ENCODE measurements around the gene BOC. TPM values are rescaled to one million over a fixed set of nuclear protein-coding genes. Genes with fewer than 3 reads are reported as not detected.
"Not testable (repeated sequence)": the region's sequence is repeated elsewhere in the genome, so short reads cannot be mapped to it uniquely, and the experiment has no call there.

Gene BOC, protein sequence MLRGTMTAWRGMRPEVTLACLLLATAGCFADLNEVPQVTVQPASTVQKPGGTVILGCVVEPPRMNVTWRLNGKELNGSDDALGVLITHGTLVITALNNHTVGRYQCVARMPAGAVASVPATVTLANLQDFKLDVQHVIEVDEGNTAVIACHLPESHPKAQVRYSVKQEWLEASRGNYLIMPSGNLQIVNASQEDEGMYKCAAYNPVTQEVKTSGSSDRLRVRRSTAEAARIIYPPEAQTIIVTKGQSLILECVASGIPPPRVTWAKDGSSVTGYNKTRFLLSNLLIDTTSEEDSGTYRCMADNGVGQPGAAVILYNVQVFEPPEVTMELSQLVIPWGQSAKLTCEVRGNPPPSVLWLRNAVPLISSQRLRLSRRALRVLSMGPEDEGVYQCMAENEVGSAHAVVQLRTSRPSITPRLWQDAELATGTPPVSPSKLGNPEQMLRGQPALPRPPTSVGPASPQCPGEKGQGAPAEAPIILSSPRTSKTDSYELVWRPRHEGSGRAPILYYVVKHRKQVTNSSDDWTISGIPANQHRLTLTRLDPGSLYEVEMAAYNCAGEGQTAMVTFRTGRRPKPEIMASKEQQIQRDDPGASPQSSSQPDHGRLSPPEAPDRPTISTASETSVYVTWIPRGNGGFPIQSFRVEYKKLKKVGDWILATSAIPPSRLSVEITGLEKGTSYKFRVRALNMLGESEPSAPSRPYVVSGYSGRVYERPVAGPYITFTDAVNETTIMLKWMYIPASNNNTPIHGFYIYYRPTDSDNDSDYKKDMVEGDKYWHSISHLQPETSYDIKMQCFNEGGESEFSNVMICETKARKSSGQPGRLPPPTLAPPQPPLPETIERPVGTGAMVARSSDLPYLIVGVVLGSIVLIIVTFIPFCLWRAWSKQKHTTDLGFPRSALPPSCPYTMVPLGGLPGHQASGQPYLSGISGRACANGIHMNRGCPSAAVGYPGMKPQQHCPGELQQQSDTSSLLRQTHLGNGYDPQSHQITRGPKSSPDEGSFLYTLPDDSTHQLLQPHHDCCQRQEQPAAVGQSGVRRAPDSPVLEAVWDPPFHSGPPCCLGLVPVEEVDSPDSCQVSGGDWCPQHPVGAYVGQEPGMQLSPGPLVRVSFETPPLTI
- total RNA-seq (2014; rRNA removed) = 2.4 and 3.7 TPM in 2 replicates
- polyA plus RNA-seq (2012) = 1.9 TPM

GRCh38 chr3:113211330-113212149, at the start of gene BOC:
Gene BOC, plus strand, starts transcription at chr3:113211557. Its CDS starts 38,246 bp downstream, at chr3:113249803.
- DNase-seq (ENCODE audit: low read depth) = peak; percentile 47

GRCh38 chr3:113161661-113162060, 49.7 kb upstream of the BOC start:
- DNase-seq (ENCODE audit: low read depth) = no peak

DNA sequence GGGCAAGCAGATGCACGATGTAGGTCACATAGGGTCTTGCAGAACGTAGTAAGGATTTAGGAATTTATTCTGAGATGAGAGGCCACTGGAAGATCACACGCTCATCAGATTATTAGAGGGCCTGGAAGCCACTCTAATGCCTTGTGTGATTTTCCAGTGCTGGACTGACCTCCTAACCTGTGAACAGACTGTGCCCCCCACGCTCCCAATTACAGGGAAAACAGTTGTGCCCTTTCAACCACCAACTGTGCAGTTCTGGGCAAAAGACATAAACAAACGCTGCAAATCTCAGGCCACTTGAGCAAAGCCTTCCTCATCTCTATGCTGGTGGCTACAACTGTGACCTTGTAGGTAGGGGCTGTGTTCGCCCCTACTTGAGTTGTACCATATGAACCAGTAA, 48.2 kb upstream of the BOC start:
- DNase-seq (ENCODE audit: low read depth) = no peak

DNA sequence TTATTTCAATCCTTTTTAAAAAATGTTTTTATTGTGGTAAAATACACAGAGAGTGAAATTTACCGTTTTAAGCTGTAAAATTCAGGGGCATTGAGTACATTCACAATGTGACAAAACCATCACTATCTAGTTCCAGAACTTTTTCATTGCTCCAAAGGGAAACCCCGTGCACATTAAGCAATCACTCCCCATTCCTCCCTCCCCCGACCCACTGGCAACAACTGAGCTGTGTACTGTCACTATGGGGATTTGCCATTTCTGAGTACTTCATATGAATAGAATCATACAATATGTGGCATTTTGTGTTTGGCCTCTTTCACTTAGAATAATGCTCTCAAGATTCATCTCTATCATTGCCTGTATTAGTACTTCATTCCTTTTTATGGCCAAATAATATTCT, 45.5 kb upstream of the BOC start:
- no peak for DNase-seq (ENCODE audit: low read depth)

DNA sequence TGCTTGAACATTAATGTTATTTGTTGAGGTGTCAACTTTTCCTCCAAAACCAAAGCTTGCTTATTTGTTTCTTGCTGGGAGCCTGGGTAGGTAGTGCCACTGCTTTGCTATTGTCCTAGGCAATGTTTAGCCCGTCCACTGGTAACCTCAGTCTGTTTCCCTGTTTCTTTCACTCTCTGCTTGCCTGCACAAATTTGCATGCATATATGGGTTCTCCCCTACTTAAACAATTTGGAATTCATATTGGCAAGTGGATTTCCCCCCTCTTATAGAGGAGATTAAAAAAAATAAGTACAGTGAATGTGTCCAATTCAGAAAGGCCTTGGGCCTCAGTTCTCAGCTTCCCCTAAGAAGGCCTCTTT, 45.0 kb upstream of the BOC start:
- DNase-seq (ENCODE audit: low read depth) = no peak

DNA sequence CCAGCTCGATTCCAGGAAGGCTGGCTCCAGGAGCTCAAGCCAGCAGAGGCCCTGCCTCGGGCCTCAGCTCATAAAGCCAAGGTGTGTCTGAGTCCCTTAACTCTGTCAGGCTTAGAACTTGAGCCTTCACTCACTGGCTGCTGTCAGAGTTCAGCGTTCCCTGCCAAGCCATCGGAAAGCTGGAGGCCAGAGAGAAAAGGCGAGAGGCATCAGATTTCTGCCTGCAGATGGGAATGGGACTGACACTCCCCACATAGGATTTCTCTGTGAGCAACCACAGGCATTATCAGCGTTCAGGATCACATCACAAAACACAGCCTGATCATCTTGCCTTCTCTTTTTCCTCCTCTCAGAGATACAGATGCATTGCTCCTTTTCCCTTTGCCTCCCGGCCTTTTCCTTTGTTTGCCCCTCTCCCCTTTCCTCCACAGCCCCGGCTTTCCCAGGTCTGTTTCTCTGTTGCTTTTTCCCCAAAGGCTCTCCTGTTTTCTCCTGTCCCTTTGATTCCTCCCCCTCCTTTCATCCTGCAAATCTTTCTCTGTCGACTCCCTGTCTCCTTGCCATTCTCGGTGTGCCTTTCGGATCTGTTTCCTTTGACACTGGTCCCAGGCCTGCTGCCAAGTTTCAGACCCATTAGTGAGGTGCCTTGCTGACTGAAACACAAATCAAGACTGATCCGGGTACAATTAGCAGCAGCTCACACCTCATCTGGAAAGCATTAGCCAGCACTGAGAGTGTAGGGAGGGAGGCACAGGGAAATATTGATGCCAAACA, 44.5 kb upstream of the BOC start:
- DNase-seq (ENCODE audit: low read depth) = peak; percentile 35

GRCh38 chr3:113167825-113168801, 43.2 kb upstream of the BOC start:
- DNase-seq (ENCODE audit: low read depth) = no peak

- DNase-seq (ENCODE audit: low read depth) = no peak
Measured at GRCh38 chr3:113169891-113170452, 41.4 kb upstream of the BOC start.

GRCh38 chr3:113170771-113171170, 40.6 kb upstream of the BOC start:
- no peak for DNase-seq (ENCODE audit: low read depth)

GRCh38 chr3:113171675-113172300, 39.6 kb upstream of the BOC start:
- DNase-seq (ENCODE audit: low read depth) = not testable (repeated sequence)

DNA sequence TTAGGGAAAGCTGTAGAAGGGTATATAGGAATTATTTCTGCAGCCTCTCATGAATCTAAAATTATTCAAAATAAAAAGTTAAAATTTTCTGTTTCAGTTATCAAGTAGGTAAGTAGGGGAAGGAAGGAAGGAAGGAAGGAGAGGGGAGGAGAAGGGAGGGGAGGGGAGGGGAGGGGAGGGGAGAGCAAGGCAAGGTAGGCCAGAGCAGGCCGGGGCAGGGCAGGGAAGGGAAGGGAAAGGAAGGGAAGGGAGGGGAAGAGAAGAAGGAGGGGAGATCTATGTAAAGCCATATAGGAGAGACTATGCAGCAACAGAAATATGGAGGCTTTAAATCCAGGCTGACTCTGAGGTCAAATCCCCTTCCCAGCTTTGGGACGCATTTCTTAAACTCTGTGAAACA, 38.3 kb upstream of the BOC start:
- DNase-seq (ENCODE audit: low read depth) = no peak

DNA sequence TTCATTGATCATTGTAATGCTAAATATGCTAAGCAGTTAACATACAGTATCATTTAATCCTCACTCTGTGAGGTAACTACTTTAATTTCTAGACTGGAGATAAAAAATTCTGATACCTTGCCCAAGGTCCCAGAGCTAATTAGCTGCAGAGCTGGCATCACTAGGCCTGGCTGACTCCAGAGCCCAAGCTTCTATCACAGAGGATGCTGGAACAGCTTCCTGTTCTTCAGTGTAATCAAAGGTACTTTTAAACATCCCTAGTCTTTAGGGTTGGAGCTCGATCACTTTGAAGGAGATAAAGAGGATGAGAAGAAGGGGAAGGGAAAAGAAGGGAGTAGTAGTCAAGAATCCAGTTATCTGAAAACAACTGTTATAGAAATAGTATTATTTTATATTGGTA, 37.1 kb upstream of the BOC start:
- DNase-seq (ENCODE audit: low read depth) = no peak

- DNase-seq (ENCODE audit: low read depth) = peak; percentile 22
Measured at GRCh38 chr3:113174801-113175485, 36.4 kb upstream of the BOC start.

- DNase-seq (ENCODE audit: low read depth) = no peak
Measured at GRCh38 chr3:113177526-113177925, 33.8 kb upstream of the BOC start.

GRCh38 chr3:113179235-113179824, 32.0 kb upstream of the BOC start:
- no peak for DNase-seq (ENCODE audit: low read depth)

GRCh38 chr3:113183748-113184661, 27.4 kb upstream of the BOC start:
- DNase-seq (ENCODE audit: low read depth) = peak; percentile 8

Data from LHCN-M2 (cell line).